K562 (cell line): Measurements from ENCODE around the gene KIR3DL2. TPM values are rescaled to one million over a fixed set of nuclear protein-coding genes. Genes with fewer than 3 reads are reported as not detected.

Experiments
- ATAC-seq: fragments of 200-7000 bp; cut with Tn5 transposase; 3 replicates; pipeline ENCODE4 v1.9.1; 2020; ENCODE audit warnings: moderate library complexity
- BruUV-seq: library from RNA; stranded (reverse); fragments of 400-500 nt; replicated peaks from 2 replicates; lab custom pipeline; 2021; lab: Mats Ljungman, UMichigan
- CTCF ChIA-PET: fragments of 300-600 bp; formaldehyde crosslinking; extraction: SDS; loops from one replicate; lab custom pipeline; 2021; ENCODE audit warnings: low intra/inter-chr PET ratio; lab: Yijun Ruan, JAX
- POLR2A ChIA-PET: fragments of 300-600, 350-650 bp; sonication (Branson Sonifier 250); formaldehyde crosslinking; extraction: SDS; loops from one replicate; lab custom pipeline; 2021; ENCODE audit warnings: antibody characterized with exemption, inconsistent platforms; lab: Yijun Ruan, JAX
- DNase-seq, 4 experiments: peaks; one replicate each; pipeline versions ENCODE4 v3.0.0 to v3.0.0-alpha.2; 2011 to 2018; ENCODE audit warnings: low spot score in 3 of 4, mixed read lengths in 3 of 4; ENCODE audit errors: extremely low read depth in 1 of 4
- FAIRE-seq: peaks from 2 replicates; lab custom pipeline; 2011; peaks lifted over from hg19 to GRCh38; lab: Jason Lieb, UNC
- H2AFZ ChIP-seq: 2 replicates; pipeline ENCODE4 v1.6.0; 2011; ENCODE audit warnings: low read depth, low read length, control low read depth, inconsistent platforms
- H3K27ac ChIP-seq: fragments of 200-600 bp; 3 replicates; pipeline ENCODE4 v1.8.0; 2011; ENCODE audit warnings: low read depth, mild to moderate bottlenecking, control low read depth, inconsistent platforms, low read length, moderate library complexity, mixed read lengths; ENCODE audit errors: extremely low read depth
- H3K27me3 ChIP-seq, 2 experiments: fragments of 300-600 bp in 1 of 2; 2 replicates in 1 of 2; 3 replicates in 1 of 2; pipeline versions ENCODE4 v1.6.0 to v1.8.0; 2011; ENCODE audit warnings: inconsistent platforms in 2 of 2, low read length in 2 of 2, mild to moderate bottlenecking in 1 of 2, mixed read lengths in 1 of 2, moderate library complexity in 1 of 2; ENCODE audit not compliant: control insufficient read depth in 2 of 2, insufficient read depth in 2 of 2
- H3K36me3 ChIP-seq: fragments of 300-600 bp; 3 replicates; pipeline ENCODE4 v1.8.0; 2011; ENCODE audit warnings: mild to moderate bottlenecking, low read length, inconsistent platforms; ENCODE audit not compliant: control insufficient read depth, insufficient read depth
- H3K4me1 ChIP-seq, 2 experiments: fragments of 200-600 bp in 1 of 2; replicated peaks in 1 of 2; 2 replicates in 1 of 2; 3 replicates in 1 of 2; pipeline versions ENCODE4 v1.5.1 to v1.8.0; 2011; ENCODE audit warnings: inconsistent platforms in 2 of 2, low read length in 2 of 2, mild to moderate bottlenecking in 1 of 2, mixed read lengths in 1 of 2, moderate library complexity in 1 of 2; ENCODE audit not compliant: control insufficient read depth in 2 of 2, insufficient read depth in 2 of 2
- H3K4me2 ChIP-seq: 2 replicates; pipeline ENCODE4 v1.6.1; 2011; ENCODE audit warnings: low read length, control low read depth, inconsistent platforms, mixed read lengths; ENCODE audit not compliant: insufficient read depth
- H3K4me3 ChIP-seq: fragments of 200-600 bp; sonication (generic), shearing (Covaris generic); 2 replicates; pipeline ENCODE4 v1.5.1; 2016; ENCODE audit warnings: control low read depth, inconsistent platforms
- H3K79me2 ChIP-seq: fragments of 200-600 bp; 3 replicates; pipeline ENCODE4 v1.8.0; 2011; ENCODE audit warnings: low read length, inconsistent platforms; ENCODE audit not compliant: control insufficient read depth, insufficient read depth
- H3K9ac ChIP-seq, 2 experiments: 2 replicates each; pipeline versions ENCODE4 v1.6.0 to v1.6.1; 2011; ENCODE audit warnings: low read depth in 2 of 2, low read length in 2 of 2, control low read depth in 1 of 2, inconsistent platforms in 1 of 2, mild to moderate bottlenecking in 1 of 2, mixed read lengths in 1 of 2; ENCODE audit not compliant: insufficient read depth in 1 of 2
- H3K9me1 ChIP-seq: one replicate; pipeline ENCODE4 v1.6.0; 2011; ENCODE audit warnings: inconsistent platforms, mild to moderate bottlenecking, low read length, moderate library complexity; ENCODE audit not compliant: control insufficient read depth, insufficient read depth
- H3K9me3 ChIP-seq: replicated peaks from 2 replicates; pipeline ENCODE4 v1.5.1; 2011; ENCODE audit warnings: low read depth, low read length, inconsistent platforms; ENCODE audit not compliant: control insufficient read depth, insufficient read depth
- H4K20me1 ChIP-seq: replicated peaks from 2 replicates; pipeline ENCODE4 v1.6.1; 2011; ENCODE audit warnings: low read length, inconsistent platforms, mixed read lengths; ENCODE audit not compliant: control insufficient read depth, insufficient read depth
- ARHGAP35 ChIP-seq: fragments of 450-650 bp; IDR thresholded peaks from 2 replicates; pipeline ENCODE4 v1.6.1; 2018; ENCODE audit not compliant: partially characterized antibody
- BRF1 ChIP-seq: IDR thresholded peaks from 3 replicates; pipeline ENCODE4 v1.6.1; 2011; ENCODE audit warnings: borderline replicate concordance, mild to moderate bottlenecking; ENCODE audit not compliant: insufficient read length; ENCODE audit errors: extremely low read depth
- CBFA2T3 ChIP-seq: fragments of 450-650 bp; IDR thresholded peaks from 2 replicates; pipeline ENCODE4 v1.6.1; 2017
- GATA2 ChIP-seq: sonication (generic); formaldehyde crosslinking; IDR thresholded peaks from 2 replicates; pipeline ENCODE4 v1.4.0; 2020; ENCODE audit warnings: mild to moderate bottlenecking, missing genetic modification reagents
- HDAC3 ChIP-seq: fragments of 450-650 bp; IDR thresholded peaks from 2 replicates; pipeline ENCODE4 v1.6.1; 2018; ENCODE audit warnings: borderline replicate concordance, mild to moderate bottlenecking, moderate library complexity; ENCODE audit not compliant: partially characterized antibody
- HOMEZ ChIP-seq: fragments of 250-450 bp; sonication (Bioruptor Pico); IDR thresholded peaks from 2 replicates; pipeline ENCODE4 v1.4.0; 2020; ENCODE audit warnings: mild to moderate bottlenecking, moderate library complexity
- LEF1 ChIP-seq: fragments of 450-650 bp; IDR thresholded peaks from 2 replicates; pipeline ENCODE4 v1.6.1; 2016; ENCODE audit warnings: mild to moderate bottlenecking
- MAFK ChIP-seq: IDR thresholded peaks from 2 replicates; pipeline ENCODE4 v1.6.1; 2011; ENCODE audit warnings: low read length, improper control_type of control experiment
- NR1H2 ChIP-seq: sonication (generic); formaldehyde crosslinking; IDR thresholded peaks from 2 replicates; pipeline ENCODE4 v1.4.0; 2020; ENCODE audit warnings: mild to moderate bottlenecking, missing genetic modification reagents
- PHF20 ChIP-seq: fragments of 450-650 bp; IDR thresholded peaks from 2 replicates; pipeline ENCODE4 v1.6.1; 2018; ENCODE audit not compliant: partially characterized antibody
- RBFOX2 ChIP-seq: fragments of 200-400 bp; formaldehyde crosslinking; IDR thresholded peaks from 2 replicates; pipeline ENCODE4 v1.6.1; 2017; ENCODE audit warnings: low read depth, mild to moderate bottlenecking, low read length, moderate library complexity
- SRF ChIP-seq, 2 experiments: fragments of 250-450, 450-650 bp in 1 of 2; sonication (Bioruptor Pico) in 1 of 2; sonication (generic) in 1 of 2; formaldehyde crosslinking; IDR thresholded peaks; 2 replicates each; pipeline versions ENCODE4 v1.5.0 to v1.5.1; 2020 to 2022; ENCODE audit warnings: mild to moderate bottlenecking in 1 of 2, missing genetic modification reagents in 1 of 2
- SUPT5H ChIP-seq: fragments of 450-650 bp; IDR thresholded peaks from 2 replicates; pipeline ENCODE4 v1.6.1; 2016
- THRB ChIP-seq: fragments of 450-650 bp; formaldehyde crosslinking; conservative IDR thresholded peaks from 2 replicates; pipeline ENCODE4 v1.4.0; 2022; ENCODE audit warnings: mild to moderate bottlenecking, missing genetic modification characterization
- ZKSCAN3 ChIP-seq: fragments of 250-450 bp; sonication (Bioruptor Pico); IDR thresholded peaks from 2 replicates; pipeline ENCODE4 v1.4.0; 2020
- WGBS: fragments of 100-300 bp; shearing (Covaris generic); methylation state at CpG from one replicate; pipeline ENCODE4 v1.1.6; 2016; ENCODE audit warnings: low coverage, mixed read lengths; ENCODE audit not compliant: insufficient coverage; ENCODE audit errors: missing lambda C conversion rate; 5-methylcytosine and 5-hydroxymethylcytosine counted together
- in situ Hi-C: fragments of 300-500 bp; cut with MboI; formaldehyde crosslinking; loops from 4 replicates; pipeline ENCODE4 v1.15.0; 2018; ENCODE audit warnings: inconsistent platforms, mixed read lengths
- intact Hi-C: fragments of 100-400 bp; cut with micrococcal nuclease; formaldehyde crosslinking; loops from 2 replicates; pipeline ENCODE4 v1.14.2; 2022
- polyA plus RNA-seq, 8 experiments: library from polyadenylated mRNA; depleted of rRNA in 4 of 8; stranded (reverse) in 5 of 8; unstranded in 3 of 8; fragments of >200 nt; fragmentation: Nextera tagmentation in 2 of 8; fragmentation: Illumina TruSeq in 1 of 8; extraction: Ambion mirVana in 2 of 8; extraction: Trizol in 1 of 8; gene quantifications; 2 replicates each; pipeline versions ENCODE4 v1.2.1 to v1.2.3, GENCODE V29; 2011 to 2014; ENCODE audit warnings: inconsistent platforms in 1 of 8, missing spikeins in 1 of 8
- total RNA-seq, 7 experiments: library from RNA; depleted of rRNA in 6 of 7; stranded (reverse); fragments of >200 nt in 6 of 7; fragmentation: Illumina TruSeq in 2 of 7; extraction: Trizol in 2 of 7; gene quantifications; 2 replicates each; pipeline versions ENCODE4 v1.2.1 to v1.2.3, GENCODE V29; 2011 to 2021; ENCODE audit warnings: low replicate concordance in 1 of 7
- TF ChIP-seq, protein P1 (sequence below): sonication (generic); IDR thresholded peaks from 2 replicates; pipeline ENCODE4 v1.6.1; 2016
- TF ChIP-seq, protein P2 (sequence below): fragments of 250-450 bp; sonication (Bioruptor Pico); IDR thresholded peaks from 2 replicates; pipeline ENCODE4 v1.5.0; 2021; ENCODE audit warnings: mild to moderate bottlenecking, borderline replicate concordance

Gene KIR3DL2
- total and polyA plus RNA-seq, 9 of the 15 experiments (the other 6 are each of a cell fraction or from before 2014, with no cell fraction given) = not detected

DNA sequence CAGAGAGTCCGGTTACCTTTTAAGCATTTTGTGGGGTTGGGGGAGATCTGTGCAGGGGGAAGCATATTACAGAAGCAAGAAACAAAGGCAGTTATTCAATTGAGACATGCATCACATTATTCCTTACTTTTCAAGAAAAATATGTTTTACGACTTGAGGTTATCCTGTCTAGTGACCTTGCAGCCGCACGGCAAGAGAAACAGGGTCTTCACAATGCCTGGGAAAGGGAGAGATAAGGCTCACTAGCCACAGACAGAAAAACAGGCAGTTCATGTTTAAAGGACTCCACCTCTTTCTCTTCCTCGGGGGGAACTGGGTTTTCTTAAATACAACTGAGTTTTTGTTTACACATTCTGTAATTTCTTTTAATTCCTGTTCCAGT, 55.2 kb downstream of the KIR3DL2 start:
- no peaks in the 10 kb centered on the region for H3K79me2 ChIP-seq
- H2AFZ ChIP-seq = peak overlapping the region; percentile 91
- no peaks in the 10 kb centered on the region for H4K20me1 ChIP-seq
- peaks cover 19 to 23% of the 10 kb centered on the region in 2 experiments; a peak in 4 of 5 replicates for H3K4me1 ChIP-seq
- in situ Hi-C loops = no loop called here
- DNase-seq (peak in 1 of 4 experiments; percentile 77), FAIRE-seq (peak; percentile 86), ATAC-seq (peak; percentile 58; the same call in 2 of the 3 replicates)
- CTCF ChIA-PET = interaction anchor here (0.6 kb wide), 1 partner anchor 27 kb away, joined by 3 read pairs; no protein-coding TSS in a partner anchor
- intact Hi-C loops = no loop called here
- no peaks in the 10 kb centered on the region for H3K36me3 ChIP-seq
- H3K9me1 ChIP-seq = no peaks in the 10 kb centered on the region
- WGBS = 5% methylated on average over 5 of the region's 5 CpGs
- peak overlapping the region; percentile 75 for H3K27ac ChIP-seq
- POLR2A ChIA-PET = interaction anchor here (0.9 to 1.6 kb wide), 2 partner anchors 9 to 278 kb away, joined by 3 to 4 read pairs; no protein-coding TSS in a partner anchor
- no TSS peak for BruUV-seq
- H3K4me3 ChIP-seq = 0 out of 2 replicates have a peak overlapping the region, but pooled peaks have one; percentile 2
- no peaks in the 10 kb centered on the region for H3K9me3 ChIP-seq
- peak overlapping the region; percentile 74 for H3K4me2 ChIP-seq
- peak overlapping the region in 1 of 2 experiments; percentile 63; a peak in 2 of 4 replicates for H3K9ac ChIP-seq
- no peaks in the 10 kb centered on the region for H3K27me3 ChIP-seq
- TF ChIP-seq, protein P1, sequence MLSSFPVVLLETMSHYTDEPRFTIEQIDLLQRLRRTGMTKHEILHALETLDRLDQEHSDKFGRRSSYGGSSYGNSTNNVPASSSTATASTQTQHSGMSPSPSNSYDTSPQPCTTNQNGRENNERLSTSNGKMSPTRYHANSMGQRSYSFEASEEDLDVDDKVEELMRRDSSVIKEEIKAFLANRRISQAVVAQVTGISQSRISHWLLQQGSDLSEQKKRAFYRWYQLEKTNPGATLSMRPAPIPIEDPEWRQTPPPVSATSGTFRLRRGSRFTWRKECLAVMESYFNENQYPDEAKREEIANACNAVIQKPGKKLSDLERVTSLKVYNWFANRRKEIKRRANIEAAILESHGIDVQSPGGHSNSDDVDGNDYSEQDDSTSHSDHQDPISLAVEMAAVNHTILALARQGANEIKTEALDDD = peak; percentile 39; the same call in 1 of the 2 replicates
- TF ChIP-seq HDAC3 (peak; percentile 27), GATA2 (CRISPR knock-in tag) (peak; percentile 37), SUPT5H (no peak), BRF1 (no peak), NR1H2 (no peak), CBFA2T3 (peak; percentile 76), THRB (CRISPR knock-in tag) (no peak), ARHGAP35 (no peak), PHF20 (no peak), RBFOX2 (no peak), ZKSCAN3 (CRISPR knock-in tag) (no peak), SRF (CRISPR knock-in tag; IDR thresholded peaks at IDR 0.05) (no peak), LEF1 (0 out of 2 replicates have a peak, but pooled peaks have one; percentile 18), MAFK (no peak), HOMEZ (CRISPR knock-in tag) (no peak)
- TF ChIP-seq, protein P2, sequence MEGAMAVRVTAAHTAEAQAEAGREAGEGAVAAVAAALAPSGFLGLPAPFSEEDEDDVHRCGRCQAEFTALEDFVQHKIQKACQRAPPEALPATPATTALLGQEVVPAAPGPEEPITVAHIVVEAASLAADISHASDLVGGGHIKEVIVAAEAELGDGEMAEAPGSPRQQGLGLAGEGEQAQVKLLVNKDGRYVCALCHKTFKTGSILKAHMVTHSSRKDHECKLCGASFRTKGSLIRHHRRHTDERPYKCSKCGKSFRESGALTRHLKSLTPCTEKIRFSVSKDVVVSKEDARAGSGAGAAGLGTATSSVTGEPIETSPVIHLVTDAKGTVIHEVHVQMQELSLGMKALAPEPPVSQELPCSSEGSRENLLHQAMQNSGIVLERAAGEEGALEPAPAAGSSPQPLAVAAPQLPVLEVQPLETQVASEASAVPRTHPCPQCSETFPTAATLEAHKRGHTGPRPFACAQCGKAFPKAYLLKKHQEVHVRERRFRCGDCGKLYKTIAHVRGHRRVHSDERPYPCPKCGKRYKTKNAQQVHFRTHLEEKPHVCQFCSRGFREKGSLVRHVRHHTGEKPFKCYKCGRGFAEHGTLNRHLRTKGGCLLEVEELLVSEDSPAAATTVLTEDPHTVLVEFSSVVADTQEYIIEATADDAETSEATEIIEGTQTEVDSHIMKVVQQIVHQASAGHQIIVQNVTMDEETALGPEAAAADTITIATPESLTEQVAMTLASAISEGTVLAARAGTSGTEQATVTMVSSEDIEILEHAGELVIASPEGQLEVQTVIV (CRISPR knock-in tag) = no peak
